HG02623 (cell line): ENCODE results near the gene NFS1.
"Not testable (repeated sequence)": the region's sequence is repeated elsewhere in the genome, so short reads cannot be mapped to it uniquely, and the experiment has no call there.

Source experiments
- ATAC-seq: cut with Tn5 transposase; IDR thresholded peaks from one replicate; pipeline ENCODE4 v1.9.1; 2021; ENCODE audit warnings: moderate library complexity; ENCODE audit not compliant: unreplicated experiment

NFS1 gene

DNA sequence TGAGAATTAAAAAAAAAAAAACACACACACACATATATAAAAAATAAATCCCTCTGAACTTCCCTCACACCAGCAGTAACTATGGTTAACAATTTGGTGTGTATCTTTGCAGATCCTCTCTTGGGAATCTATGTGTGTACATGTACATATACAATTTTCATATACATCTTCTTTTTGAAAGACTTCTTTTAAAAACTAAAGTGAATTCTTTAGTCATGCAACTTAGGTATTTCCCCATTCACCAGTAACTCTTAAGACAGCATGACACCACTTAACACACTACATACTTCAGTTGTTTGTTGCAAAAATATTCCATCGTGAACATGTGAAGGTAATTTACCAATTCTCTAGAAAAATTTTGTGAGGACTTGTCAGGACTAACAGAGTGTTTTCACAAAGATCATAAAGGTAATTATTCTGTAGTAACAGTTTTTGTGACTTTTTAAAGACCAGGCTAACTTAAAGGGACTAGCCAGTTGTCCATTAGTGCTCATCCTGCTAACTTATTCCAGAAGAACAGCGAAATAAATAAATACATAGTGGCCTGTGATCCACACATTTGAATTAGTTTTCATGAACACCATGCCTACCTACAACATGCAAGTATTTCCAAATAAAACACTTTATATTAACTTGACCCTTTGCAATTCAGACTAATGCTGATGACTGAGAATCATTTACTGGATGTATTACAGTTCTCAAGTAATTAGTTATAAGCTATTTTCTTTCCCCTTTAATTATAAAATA, 30.9 kb upstream of the NFS1 start:
- no peak for ATAC-seq

GRCh38 chr20:35729283-35729807, 30.2 kb upstream of the NFS1 start:
- ATAC-seq, result no peak

GRCh38 chr20:35726842-35727711, 27.9 kb upstream of the NFS1 start:
- no peak for ATAC-seq

DNA sequence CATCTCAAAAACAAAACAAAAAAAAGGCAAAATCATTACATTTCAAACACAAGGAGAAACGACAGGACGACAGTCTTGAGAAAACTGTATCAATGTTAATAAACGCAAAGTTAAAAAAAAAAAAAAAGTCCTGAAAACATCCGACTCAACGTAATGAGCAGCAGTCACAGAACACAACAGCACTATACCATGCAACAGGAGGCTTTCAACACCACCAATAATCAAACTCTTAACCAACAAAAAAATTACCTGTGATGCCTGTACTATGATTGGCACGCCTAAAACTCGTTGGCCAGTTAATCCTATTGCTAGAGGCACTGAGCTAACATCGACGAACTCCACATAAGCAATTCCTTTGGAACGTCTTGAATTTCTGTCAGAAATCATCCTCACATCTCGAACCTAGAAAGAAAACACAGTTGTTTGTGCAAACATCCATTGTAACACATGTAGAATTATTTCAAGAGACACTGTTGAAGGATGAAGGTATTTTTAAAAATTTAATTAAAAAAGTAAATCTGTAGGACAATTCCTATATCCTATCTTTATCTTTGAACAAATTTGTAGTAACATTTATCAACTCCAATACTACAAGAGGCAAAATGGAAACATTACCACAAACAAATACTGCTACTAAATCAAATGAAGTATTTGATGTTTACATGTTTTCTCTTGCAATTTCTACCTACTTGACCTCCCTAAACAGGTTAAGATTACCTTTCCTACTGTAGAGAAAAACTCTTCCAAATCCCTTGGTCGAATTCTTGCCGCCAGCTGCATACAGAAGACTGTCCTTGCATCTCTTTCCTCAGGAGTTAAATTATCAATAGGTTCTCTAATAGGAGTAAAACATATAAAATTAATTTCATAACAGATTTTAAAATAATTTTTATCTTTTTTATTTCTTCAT, 25.4 kb upstream of the NFS1 start:
- ATAC-seq, result no peak

DNA sequence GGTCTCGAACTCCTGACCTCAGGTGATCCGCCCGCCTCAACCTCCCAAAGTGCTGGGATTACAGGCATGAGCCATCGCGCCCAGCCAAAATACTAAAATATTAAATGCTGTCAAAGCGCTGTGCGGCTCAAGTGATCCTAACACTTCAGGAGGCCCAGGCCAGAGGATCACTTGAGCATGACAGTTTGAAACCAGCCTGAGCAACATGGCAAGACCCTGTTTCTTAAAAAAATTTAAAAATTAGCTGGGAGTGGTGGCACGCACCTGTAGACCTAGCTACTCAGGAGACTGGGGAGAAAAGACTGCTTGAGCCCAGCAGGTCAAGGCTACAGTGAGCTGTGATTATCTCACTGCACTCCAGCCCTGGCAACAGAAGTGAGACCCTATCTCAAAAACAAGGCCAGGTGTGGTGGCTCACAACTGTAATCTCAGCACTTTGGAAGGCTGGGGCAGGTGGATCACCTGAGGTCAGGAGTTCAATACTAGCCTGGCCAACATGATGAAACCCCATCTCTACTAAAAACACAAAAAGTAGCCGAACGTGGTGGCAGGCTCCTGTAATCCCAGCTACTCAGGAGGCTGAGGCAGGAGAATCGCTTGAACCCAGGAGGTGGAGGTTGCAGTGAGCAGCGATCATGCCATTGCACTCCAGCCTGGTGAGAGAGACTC, 24.6 kb upstream of the NFS1 start:
- not testable (repeated sequence) for ATAC-seq

- ATAC-seq, result not testable (repeated sequence)
Observed at GRCh38 chr20:35723275-35723639, 24.1 kb upstream of the NFS1 start.

GRCh38 chr20:35721621-35722020, 22.5 kb upstream of the NFS1 start:
- ATAC-seq, result no peak

DNA sequence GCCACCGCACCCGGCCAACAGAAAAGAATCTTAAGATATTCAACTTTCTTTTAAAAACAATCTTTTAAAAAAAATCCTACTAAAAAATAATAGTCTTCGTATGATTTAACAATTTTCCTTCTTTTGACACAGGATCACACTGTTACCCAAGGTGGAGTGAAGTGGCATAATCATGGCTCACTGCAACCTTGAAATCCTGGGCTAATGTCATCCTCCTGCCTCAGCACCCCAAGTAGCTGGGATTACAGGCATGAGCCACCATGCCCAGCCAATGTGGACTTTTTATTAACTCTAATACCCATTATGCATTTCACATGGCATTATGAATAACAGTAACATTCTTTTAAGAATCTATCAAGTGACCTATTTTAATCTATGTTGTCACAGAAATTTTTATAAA, 22.1 kb upstream of the NFS1 start:
- ATAC-seq, result no peak

- ATAC-seq, result no peak
Observed at GRCh38 chr20:35720165-35721123, 21.3 kb upstream of the NFS1 start.

DNA sequence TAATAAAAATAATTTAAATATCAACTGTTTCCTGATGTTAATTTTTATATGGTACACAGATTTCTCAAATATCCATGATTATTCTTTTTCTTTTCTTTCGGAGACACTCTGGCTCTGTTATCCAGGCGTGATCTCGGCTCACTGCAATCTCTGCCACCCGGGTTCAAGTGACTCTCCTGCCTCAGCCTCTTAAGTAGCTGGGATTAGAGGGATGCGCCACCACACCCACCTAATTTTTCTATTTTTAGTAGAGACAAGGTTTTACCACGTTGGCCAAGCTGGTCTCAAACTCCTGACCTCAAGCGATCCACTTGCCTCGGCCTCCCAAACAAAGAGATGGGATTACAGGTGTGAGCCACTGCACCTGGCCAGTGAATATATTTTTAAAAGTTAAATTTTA, 20.6 kb upstream of the NFS1 start:
- ATAC-seq, result no peak

DNA sequence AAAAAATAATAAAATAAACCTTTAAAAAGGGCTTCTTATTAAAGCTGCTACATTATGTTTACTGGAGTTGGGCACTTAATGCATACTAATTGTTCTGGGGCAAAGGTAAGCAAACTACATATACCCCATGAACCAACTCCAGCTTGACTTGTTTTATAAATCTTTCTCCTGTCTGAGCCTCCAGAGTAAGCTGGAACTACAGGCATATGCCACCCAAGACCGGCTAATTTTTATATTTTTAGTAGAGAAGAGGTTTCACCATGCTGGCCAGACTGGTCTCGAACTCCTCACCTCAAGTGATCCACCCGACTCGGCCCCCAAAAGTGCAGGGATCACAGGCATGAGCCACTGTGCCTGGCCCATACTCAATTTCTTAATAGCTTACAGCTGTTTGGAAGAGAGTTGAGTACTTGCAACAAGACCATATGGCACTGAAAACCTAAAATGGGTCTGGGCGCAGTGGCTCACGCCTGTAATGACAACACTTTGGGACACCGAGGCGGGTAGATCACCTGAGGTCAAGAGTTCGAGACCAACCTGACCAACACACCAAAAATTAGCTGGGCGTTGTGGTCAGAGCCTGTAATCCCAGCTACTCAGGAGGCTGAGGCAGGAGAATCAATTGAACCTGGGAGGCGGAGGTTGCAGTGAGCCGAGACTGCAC, 20.0 kb upstream of the NFS1 start:
- ATAC-seq, result no peak

- ATAC-seq, result not testable (repeated sequence)
Observed at GRCh38 chr20:35718321-35718720, 19.2 kb upstream of the NFS1 start.

DNA sequence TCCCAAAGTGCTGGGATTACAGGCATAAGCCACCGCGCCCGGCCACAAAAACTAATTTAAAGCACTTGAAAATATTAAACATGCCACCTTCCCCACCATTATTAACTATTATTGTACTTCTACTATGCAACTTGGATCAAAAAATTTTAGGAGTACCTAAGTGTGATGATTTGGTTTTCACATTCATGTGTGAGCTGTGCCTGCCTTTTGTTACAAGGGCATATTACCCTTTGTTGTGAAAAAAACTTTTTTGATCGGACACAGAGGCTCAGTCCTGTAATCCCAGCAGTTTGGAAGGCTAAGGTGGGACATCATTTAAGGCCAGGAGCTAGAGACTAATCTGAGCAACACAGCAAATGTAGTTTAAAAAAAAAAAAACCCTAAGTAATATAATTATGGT, 17.2 kb upstream of the NFS1 start:
- ATAC-seq, result no peak

DNA sequence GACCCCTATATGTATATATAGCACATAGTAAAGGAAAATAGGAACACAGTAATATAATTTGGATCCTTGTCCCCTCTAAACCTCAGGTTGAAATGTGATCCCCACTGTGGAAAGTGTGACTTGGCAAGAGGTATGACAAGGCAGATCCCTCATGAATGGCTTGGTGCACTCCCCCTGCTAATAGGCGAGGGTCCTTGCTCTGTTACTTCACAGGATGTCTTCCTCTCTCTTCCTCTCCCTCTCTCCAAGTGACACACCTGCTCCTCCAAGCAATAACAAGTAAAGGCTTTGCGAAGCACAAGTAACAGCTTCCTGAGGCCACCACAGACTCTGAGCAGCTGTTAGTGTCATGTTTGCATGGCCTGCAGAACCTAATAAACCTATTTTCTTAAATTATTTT, 16.5 kb upstream of the NFS1 start:
- no peak for ATAC-seq

GRCh38 chr20:35714127-35714526, 15.0 kb upstream of the NFS1 start:
- no peak for ATAC-seq

- ATAC-seq, result not testable (repeated sequence)
Observed at GRCh38 chr20:35713120-35713519, 14.0 kb upstream of the NFS1 start.

GRCh38 chr20:35711588-35712209, 12.5 kb upstream of the NFS1 start:
- no peak for ATAC-seq

DNA sequence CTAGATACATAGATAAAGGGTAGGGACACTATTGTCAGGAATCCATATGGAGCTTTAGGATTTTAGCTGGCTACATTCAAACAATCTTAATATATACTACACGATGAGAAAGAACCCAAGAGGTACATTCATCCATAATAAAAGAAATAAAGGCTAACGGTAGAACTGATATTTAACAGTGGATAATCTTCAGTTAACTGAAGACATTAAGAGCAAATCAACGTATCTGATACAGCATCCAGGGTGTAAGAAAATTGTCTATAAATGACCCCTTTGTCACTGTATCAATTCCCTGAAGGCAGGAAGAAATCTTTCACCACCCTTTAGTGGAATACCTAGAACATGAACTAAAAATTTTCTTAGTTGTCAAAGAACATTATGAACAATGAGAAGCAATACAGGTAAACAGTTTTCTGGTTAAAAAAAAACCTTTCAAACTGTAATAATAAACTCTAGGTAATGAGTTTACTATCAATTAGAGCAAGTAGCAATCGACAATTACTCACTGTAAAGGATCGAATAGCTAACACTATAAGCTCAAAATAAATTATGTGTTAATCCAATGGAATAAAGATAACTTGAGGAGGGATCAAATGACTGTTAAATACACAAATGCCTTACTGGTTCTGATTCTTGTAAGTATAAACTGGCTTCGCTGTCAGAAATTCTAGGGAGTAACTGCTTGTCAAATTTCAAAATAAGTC, 11.9 kb upstream of the NFS1 start:
- no peak for ATAC-seq
